H1 (cell line): Measurements from ENCODE around the gene PHGDH.

Source experiments
- EGR1 ChIP-seq: IDR thresholded peaks from 2 replicates; pipeline ENCODE4 v1.6.1; 2011; ENCODE audit warnings: low read depth, low read length, borderline replicate concordance
- POLR2AphosphoS5 ChIP-seq: IDR thresholded peaks from 2 replicates; pipeline ENCODE4 v1.6.1; 2011; ENCODE audit warnings: low read depth, low read length
- SP2 ChIP-seq: IDR thresholded peaks from 2 replicates; pipeline ENCODE4 v1.6.1; 2012; ENCODE audit warnings: mild to moderate bottlenecking, low read length, inconsistent platforms
- SUZ12 ChIP-seq: fragments of 200-600 bp; sonication (generic); IDR thresholded peaks from 2 replicates; pipeline ENCODE4 v1.6.1; 2012; ENCODE audit warnings: mild to moderate bottlenecking, inconsistent platforms, low read length, moderate library complexity, mixed read lengths
- TF ChIP-seq, protein P1 (sequence below), 3 experiments: IDR thresholded peaks; 1 replicate in 2 of 3; 2 replicates in 1 of 3; pipeline versions ENCODE4 v1.5.1 to v1.6.1; 2011; ENCODE audit warnings: low read length in 3 of 3, mild to moderate bottlenecking in 3 of 3, inconsistent platforms in 2 of 3, low read depth in 1 of 3, moderate library complexity in 1 of 3; ENCODE audit not compliant: insufficient read depth in 1 of 3; ENCODE audit errors: control extremely low read depth in 1 of 3

DNA sequence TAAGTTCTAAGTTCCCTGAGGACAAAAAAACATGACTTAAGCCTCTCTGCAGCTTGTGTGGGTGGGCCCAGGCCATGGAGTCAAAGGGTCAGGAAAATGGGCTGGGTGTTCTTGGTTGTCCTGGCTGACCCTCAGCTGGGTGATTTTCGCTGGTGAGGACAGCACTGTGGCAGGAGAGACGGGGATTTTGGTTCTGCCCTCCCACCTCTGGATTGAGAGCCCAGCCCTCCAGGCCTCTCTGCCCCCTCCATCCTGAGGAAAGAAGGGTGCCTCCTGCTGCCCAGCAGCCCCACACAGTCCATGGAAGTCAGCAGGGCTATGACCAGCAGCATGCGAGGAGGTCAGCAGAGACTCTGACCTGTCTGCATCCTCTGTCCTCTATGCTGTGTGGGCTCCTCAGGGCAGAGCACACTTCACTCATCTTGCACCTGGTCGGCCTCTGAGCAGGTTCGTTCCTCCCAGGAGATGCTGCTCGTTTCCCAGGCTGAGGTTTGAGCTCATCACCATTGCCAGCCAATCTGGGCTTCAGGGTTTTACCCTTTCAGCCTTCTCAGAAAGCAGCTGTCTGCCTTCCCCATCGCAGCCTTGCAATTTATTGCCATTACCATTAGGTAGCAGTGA is 26.5 kb downstream of the PHGDH start:
- TF ChIP-seq SUZ12 (no peak), SP2 (no peak), POLR2AphosphoS5 (peak; percentile 55; the same call in 1 of the 2 replicates), EGR1 (no peak)
- TF ChIP-seq, protein P1, sequence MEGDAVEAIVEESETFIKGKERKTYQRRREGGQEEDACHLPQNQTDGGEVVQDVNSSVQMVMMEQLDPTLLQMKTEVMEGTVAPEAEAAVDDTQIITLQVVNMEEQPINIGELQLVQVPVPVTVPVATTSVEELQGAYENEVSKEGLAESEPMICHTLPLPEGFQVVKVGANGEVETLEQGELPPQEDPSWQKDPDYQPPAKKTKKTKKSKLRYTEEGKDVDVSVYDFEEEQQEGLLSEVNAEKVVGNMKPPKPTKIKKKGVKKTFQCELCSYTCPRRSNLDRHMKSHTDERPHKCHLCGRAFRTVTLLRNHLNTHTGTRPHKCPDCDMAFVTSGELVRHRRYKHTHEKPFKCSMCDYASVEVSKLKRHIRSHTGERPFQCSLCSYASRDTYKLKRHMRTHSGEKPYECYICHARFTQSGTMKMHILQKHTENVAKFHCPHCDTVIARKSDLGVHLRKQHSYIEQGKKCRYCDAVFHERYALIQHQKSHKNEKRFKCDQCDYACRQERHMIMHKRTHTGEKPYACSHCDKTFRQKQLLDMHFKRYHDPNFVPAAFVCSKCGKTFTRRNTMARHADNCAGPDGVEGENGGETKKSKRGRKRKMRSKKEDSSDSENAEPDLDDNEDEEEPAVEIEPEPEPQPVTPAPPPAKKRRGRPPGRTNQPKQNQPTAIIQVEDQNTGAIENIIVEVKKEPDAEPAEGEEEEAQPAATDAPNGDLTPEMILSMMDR (IDR thresholded peaks at IDR 0.05; ENCODE audit: control extremely low read depth in 1 of 3, insufficient read depth in 1 of 3, low read depth in 1 of 3, low read length in 3 of 3), result no peak
